Stimulated activated CD4-positive, alpha-beta T cell treated with anti-CD3 and anti-CD28 coated beads, Interleukin-2, amount 100 ng/mL, for 24 hours (primary cell): Measurements from ENCODE around the gene AMY1C.
"Not testable (repeated sequence)": the region's sequence is repeated elsewhere in the genome, so short reads cannot be mapped to it uniquely, and the experiment has no call there.

Experiments used
- DNase-seq, 2 donors: peaks; one replicate each; pipeline ENCODE4 v3.0.0-alpha.2; 2020

The AMY1C gene

DNA sequence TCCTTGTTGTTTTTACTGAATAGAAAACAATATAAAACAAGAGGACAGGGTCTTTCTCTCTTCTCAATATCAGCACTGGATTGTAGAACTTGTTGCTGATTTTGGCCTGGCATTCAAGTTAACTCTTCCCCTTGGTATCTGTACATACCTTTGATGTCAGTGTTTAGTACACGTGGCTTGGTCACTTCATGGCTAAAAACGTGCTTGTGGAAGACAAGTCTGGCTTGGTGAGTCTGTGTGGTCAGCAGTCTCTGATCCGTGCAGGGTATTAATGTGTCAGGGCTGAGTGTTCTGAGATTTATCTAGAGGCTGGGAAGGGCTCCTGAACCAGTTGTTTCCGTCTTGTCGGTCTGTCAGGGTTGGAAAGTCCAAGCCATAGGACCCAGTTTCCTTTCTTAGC is at the start of gene AMY1C:
Gene AMY1C (plus strand): TSS at position 301 of the 400 bp plus-strand sequence. CDS start 572 bp downstream, outside the sequence.
- DNase-seq: not testable (repeated sequence)

- not testable (repeated sequence) for DNase-seq
These were observed 49.0 kb upstream of the AMY1C start for GRCh38 chr1:103700669-103701068.

DNA sequence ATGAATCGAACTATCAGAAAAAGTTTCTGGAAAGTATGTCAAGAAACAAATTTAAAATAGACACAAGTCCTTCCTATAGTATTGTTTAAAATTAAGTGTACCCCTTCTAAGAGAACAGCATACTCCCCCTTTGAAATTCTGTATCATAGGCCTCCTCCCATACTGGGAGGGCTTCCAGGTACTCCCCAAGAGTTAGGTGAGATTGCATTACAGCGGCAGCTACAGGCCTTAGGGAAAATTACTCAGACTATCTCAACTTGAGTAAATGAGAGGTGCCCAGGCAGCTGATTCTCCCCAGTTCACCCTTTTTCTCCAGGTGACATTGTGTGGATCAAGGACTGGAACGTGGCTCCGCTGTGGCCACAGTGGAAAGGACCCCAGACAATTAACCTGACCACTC is 48.4 kb upstream of the AMY1C start:
- DNase-seq: not testable (repeated sequence)

GRCh38 chr1:103707670-103708069 is 42.0 kb upstream of the AMY1C start:
- not testable (repeated sequence) for DNase-seq

GRCh38 chr1:103710381-103710780 is 39.3 kb upstream of the AMY1C start:
- not testable (repeated sequence) for DNase-seq

DNA sequence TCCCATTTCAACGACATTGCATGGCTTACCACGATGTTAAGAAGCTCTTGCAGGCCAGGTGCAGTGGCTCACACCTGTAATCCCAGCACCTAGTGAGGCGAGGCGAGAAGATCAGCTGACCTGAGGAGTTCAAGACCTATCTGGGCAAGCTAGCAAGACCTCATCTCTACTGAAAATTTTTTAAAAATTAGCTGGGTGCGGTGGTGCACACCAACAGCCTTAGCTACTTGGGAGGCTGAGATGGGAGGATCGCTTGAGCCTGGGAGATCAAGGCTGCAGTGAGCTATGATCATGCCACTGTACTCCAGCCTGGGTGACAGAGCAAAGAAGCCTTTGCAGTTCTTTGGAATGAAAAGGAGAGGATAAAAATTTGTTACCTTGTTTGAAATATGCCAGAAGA is 32.3 kb upstream of the AMY1C start:
- not testable (repeated sequence) for DNase-seq

DNA sequence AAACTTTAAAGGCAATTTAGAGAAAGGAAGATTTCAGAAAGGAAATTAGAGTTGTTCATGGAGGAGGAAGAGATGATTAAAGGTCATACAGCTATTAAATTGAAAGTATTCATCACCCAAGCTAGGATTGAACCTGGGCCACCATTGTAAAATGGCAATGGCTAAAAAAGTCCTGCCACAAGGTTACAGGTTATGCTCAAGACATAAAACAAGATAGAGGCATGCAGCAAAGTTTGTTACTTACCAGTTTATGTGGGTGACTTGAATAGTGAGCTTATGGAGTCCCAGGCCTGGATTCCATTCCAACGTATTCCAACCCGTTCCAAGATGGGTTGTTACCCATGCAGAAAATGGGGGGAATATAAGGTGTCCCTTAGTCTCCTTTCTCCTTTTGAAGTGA is 28.2 kb upstream of the AMY1C start:
- DNase-seq: not testable (repeated sequence)

- DNase-seq: not testable (repeated sequence)
These were observed 14.4 kb upstream of the AMY1C start for GRCh38 chr1:103735334-103735733.

GRCh38 chr1:103738031-103738430 is 11.7 kb upstream of the AMY1C start:
- DNase-seq: not testable (repeated sequence)

GRCh38 chr1:103744449-103744848 is 5.2 kb upstream of the AMY1C start:
- DNase-seq: not testable (repeated sequence)

DNA sequence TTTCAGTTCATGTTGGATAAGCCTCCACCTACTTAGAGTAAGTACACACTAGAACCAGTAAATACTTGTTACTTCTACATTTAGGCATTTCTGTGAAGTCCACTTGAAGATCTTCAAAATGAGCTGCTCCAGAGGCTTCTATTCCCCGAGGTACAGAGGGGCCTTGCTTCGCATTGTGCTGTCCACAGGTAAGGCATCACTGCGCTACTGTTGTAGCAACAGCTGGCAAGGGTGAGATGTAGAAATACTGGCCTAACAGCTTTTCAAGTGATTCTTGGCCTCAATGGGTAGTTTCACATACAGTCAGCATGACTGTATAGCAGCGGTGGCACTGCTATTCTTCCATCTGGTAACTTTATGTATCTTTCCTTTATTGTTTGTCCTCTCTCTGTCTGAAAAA is 4.7 kb upstream of the AMY1C start:
- DNase-seq: not testable (repeated sequence)

GRCh38 chr1:103748273-103748672 is 1.4 kb upstream of the AMY1C start:
- DNase-seq: not testable (repeated sequence)

- no peak for DNase-seq
These were observed 12.2 kb downstream of the AMY1C start for GRCh38 chr1:103761896-103762295.

GRCh38 chr1:103779932-103780331 is 30.2 kb downstream of the AMY1C start:
- DNase-seq: no peak

DNA sequence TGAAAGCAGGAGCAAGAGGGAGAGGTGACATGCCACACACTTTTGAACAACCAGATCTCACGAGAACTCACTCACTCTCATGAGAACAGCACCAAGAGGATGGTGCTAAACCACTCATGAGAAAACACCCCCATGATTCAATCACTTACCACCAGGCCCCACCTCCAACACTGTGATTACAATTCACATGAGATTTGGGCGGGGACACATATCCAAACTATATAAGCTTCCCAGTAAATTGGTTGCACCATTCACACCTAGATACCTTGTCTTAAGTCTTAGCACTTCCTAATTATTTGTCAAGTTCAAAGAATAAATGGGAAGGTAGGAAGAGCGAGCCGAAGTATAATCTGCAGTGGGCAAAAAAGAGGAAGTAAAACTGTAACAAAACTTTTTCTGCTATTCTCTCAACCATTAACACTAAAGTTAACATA is 34.3 kb downstream of the AMY1C start:
- DNase-seq: no peak

GRCh38 chr1:103788377-103788776 is 38.7 kb downstream of the AMY1C start:
- no peak for DNase-seq

GRCh38 chr1:103790172-103790571 is 40.5 kb downstream of the AMY1C start:
- DNase-seq: no peak
